Stomach smooth muscle (tissue), 2 donors: ENCODE measurements around the gene DMBT1.

Experiments used
- H3K27ac ChIP-seq: one replicate; pipeline ENCODE4 v1.7.0; 2013; ENCODE audit warnings: mild to moderate bottlenecking, low read length, inconsistent platforms
- H3K27me3 ChIP-seq, 2 donors: one replicate each; pipeline ENCODE4 v1.7.0; 2013; ENCODE audit warnings: low read length in 2 of 2; ENCODE audit not compliant: insufficient read depth in 2 of 2, control insufficient read depth in 1 of 2
- H3K36me3 ChIP-seq, 2 donors: one replicate each; pipeline ENCODE4 v1.7.0; 2013; ENCODE audit warnings: low read length in 2 of 2; ENCODE audit not compliant: control insufficient read depth in 2 of 2, insufficient read depth in 2 of 2
- H3K4me1 ChIP-seq: one replicate; pipeline ENCODE4 v1.7.0; 2013; ENCODE audit warnings: low read length; ENCODE audit not compliant: control insufficient read depth, insufficient read depth
- H3K4me3 ChIP-seq, 2 donors: one replicate each; pipeline ENCODE4 v1.7.0; 2013; ENCODE audit warnings: low read length in 2 of 2
- H3K9ac ChIP-seq, 2 donors: one replicate each; pipeline ENCODE4 v1.7.0; 2013; ENCODE audit warnings: low read length in 2 of 2, mild to moderate bottlenecking in 1 of 2
- H3K9me3 ChIP-seq, 2 donors: one replicate each; pipeline ENCODE4 v1.7.0; 2013; ENCODE audit warnings: low read length in 2 of 2; ENCODE audit not compliant: control insufficient read depth in 2 of 2
- donor health status: healthy.
- donor health status: Pancreatic carcinoma.

Gene DMBT1

DNA sequence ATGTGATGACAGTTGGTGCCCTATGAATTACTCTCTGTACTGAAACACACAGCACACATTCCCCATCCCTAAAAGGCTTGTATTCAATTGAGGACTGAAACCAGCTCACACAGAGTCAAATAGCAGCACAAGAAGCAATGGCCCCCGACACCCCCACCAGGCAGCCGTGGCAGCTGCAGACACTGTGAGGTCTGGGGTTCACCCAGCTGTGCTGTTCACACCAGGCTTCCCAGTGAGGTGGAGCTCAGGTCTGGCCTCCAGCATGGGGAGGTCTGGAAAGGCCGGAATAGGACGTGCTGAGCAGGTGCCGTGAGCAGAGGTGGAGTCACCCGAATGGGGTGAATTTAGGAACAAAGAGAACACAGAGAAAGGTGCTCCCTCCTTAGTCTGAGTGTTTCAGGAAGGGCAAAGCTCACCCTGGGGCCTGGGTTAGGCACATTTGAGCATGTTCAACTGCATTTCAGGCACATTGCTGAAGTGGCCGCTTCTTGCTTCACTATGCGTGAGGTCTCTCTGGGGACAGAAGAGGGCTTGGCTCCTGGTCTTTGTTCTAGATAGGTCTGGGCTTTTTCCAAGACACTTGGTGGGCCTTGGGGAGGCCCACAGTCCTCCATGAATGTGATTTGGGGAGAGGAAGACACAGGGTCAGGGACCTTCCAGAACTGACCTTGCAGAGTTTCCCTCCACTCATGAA lies 97.9 kb downstream of the DMBT1 start:
- H3K27ac ChIP-seq: no peak overlapping the region
- no peak overlapping the region for H3K4me3 ChIP-seq
- no peaks in the 10 kb centered on the region for H3K36me3 ChIP-seq
- H3K9ac ChIP-seq: no peak overlapping the region
- H3K27me3 ChIP-seq: no peaks in the 10 kb centered on the region
- no peaks in the 10 kb centered on the region for H3K9me3 ChIP-seq
- H3K4me1 ChIP-seq: peaks cover 8% of the 10 kb centered on the region

DNA sequence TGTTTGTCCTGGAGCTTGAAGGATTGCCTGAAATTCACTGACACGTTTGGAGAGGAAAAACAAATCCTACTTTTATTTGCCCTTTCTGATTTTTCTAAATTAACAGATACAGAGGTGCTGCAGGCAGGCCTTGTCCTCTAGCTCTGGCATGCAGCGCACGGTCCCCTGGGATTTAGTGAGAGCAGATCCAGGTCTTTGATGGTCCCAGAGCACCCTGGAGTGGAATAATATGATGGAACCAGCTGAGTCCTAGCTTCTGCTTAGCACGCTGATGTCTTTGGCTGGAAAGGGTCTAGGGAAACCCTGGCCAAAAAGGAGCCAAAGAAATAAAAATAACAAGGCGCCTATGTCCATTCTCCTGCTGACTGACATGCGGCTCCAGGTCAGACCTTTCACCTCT lies 98.6 kb downstream of the DMBT1 start:
- Histone ChIP-seq H3K27me3 (no peaks in the 10 kb centered on the region), H3K4me3 (no peak overlapping the region), H3K4me1 (peaks cover 8% of the 10 kb centered on the region), H3K27ac (no peak overlapping the region), H3K9ac (no peak overlapping the region), H3K36me3 (no peaks in the 10 kb centered on the region), H3K9me3 (no peaks in the 10 kb centered on the region)

DNA sequence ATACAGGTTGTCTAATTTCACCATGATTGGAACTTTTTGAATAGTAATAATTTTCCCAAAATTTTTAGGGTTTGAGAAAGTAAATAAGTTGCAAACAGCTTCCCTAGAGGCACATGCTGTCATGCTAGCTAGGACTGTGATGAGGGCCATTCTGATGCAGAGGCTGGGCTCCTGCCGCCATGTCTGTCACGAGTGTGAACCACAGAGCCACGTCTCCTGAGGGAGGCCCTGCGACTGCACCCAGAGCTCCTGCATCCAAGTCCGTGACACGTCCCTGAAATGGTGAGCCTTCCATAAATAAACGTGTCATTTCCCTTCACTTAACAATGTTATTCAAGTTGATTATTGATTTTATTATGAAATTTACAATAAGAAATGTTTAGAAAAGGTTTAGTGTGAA lies 99.1 kb downstream of the DMBT1 start:
- Histone ChIP-seq H3K36me3 (no peaks in the 10 kb centered on the region), H3K4me1 (peaks cover 8% of the 10 kb centered on the region), H3K27me3 (peaks cover 0 to 2% of the 10 kb centered on the region in 2 donors), H3K4me3 (no peak overlapping the region), H3K9me3 (no peaks in the 10 kb centered on the region), H3K9ac (no peak overlapping the region), H3K27ac (no peak overlapping the region)

DNA sequence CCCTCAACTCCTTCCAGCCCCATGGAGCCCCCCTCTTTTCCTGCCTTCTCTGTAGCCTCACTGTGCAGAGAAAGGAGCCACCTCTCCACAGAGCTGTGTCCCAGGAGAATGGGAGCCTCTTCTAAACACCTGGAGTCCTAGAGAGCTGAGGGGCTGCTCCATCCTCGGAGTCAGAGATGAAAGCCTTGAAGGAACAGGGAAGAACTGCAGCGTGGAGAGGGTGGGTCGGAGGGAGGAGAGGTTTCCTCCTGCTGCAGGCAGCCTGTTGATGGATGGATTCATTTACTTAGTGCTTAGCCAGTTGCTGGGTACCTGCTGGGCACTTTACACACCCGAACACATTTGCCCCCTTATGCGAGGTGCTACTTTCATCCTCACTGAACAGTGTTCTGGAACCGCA lies 100.1 kb downstream of the DMBT1 start:
- H3K9ac ChIP-seq: no peak overlapping the region
- H3K9me3 ChIP-seq: no peaks in the 10 kb centered on the region
- H3K4me3 ChIP-seq: no peak overlapping the region
- peaks cover 8% of the 10 kb centered on the region for H3K4me1 ChIP-seq
- H3K36me3 ChIP-seq: no peaks in the 10 kb centered on the region
- peaks cover 0 to 6% of the 10 kb centered on the region in 2 donors for H3K27me3 ChIP-seq
- no peak overlapping the region for H3K27ac ChIP-seq

DNA sequence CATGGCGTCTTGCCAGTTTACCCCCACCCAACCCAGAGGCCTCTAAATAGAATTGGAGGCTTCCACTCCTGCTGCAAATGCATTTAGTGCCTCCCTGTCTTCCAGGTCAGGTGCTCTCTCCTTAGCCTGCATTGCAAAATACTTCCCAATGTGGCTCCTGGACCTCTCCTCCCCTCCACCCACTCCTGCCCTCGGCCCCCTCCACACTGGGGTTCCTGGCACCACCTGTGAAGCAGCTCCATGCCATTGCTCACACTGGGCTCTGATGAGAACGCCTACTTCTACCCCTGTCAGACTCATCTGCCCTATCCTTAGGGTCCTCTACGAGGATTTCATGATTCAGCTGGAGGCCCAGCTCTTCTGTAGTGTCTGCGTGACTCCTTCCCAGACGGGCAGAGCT lies 101.7 kb downstream of the DMBT1 start:
- H3K4me3 ChIP-seq: no peak overlapping the region
- peaks cover 0 to 9% of the 10 kb centered on the region in 2 donors for H3K27me3 ChIP-seq
- H3K27ac ChIP-seq: no peak overlapping the region
- no peak overlapping the region for H3K9ac ChIP-seq
- no peaks in the 10 kb centered on the region for H3K36me3 ChIP-seq
- H3K4me1 ChIP-seq: peaks cover 3% of the 10 kb centered on the region
- no peaks in the 10 kb centered on the region for H3K9me3 ChIP-seq

DNA sequence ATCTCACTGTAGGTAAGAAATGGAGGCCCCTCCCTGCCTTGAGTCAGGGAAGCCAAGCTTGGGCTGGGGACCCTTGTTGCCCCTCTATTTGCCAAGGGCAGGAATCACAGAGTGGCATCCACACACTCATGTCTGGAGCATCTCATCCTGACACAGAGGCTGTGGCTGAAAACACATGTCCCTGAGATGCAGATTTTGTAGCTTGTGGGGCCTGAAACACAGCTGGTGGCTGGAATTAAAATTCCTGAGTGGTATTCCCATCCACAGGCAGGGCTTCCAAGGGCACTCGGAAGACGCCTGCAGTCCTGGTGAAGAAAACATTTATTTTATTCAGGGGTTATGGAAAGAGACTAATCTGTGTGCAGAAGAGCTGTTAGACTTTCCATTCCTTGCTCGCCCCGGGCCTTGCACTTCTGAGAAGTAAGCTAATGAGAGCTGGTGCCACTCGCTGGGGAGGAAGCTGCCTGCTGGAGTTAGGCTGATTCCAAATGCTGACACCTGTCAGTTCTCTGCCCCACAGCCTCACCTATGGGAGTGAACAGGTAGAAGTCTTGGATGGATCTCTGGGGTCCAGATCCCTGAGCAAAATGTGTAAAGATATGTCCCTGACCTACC lies 103.1 kb downstream of the DMBT1 start:
- no peaks in the 10 kb centered on the region for H3K9me3 ChIP-seq
- H3K27me3 ChIP-seq: peaks cover 0 to 9% of the 10 kb centered on the region in 2 donors
- no peak overlapping the region for H3K27ac ChIP-seq
- no peak overlapping the region for H3K9ac ChIP-seq
- no peaks in the 10 kb centered on the region for H3K4me1 ChIP-seq
- H3K36me3 ChIP-seq: no peaks in the 10 kb centered on the region
- H3K4me3 ChIP-seq: no peak overlapping the region

DNA sequence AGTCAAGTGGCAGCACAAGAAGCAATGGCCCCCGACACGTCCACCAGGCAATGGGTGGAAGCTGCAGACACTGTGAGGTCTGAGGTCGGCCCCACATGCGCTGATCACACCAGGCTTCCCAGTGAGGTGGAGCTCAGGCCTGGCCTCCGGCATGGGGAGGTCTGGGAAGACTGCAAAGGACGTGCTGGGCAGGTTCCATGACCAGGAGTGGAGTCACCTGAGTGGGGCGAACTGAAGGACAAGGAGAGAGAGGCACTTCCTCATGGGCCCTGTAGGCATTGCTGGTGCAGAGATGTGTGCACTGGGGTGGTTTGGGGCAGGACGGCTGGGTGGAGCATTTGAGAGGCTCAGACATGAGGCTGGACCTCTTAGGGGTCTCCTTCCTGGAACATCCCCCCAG lies 103.9 kb downstream of the DMBT1 start:
- Histone ChIP-seq H3K27ac (no peak overlapping the region), H3K9me3 (no peaks in the 10 kb centered on the region), H3K4me1 (no peaks in the 10 kb centered on the region), H3K36me3 (no peaks in the 10 kb centered on the region), H3K4me3 (no peak overlapping the region), H3K9ac (no peak overlapping the region), H3K27me3 (peaks cover 0 to 9% of the 10 kb centered on the region in 2 donors)

DNA sequence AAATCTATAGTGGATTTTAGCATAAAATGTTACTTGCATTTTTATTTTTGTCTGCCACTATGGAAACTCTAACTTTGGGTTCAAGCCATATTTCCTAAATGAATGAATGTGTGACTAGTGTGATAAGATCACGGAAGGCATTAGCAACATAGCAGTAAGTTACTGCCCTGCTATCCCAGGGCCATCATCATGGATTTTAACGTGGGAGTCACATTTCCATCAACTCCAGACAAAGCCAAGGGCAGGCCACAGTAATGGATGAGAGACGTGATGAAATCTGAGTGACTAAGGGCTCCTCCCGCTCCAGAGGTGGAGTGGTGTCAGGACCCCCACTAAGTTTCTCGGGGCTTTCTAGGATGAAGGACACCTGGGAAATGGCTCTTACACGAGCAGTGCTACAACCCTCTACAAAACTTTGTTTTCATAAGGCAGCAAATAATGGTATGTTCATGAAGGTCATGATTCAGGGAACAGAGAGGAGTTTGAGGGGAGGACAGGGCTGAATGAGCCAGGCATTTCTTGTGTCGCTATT lies 104.8 kb downstream of the DMBT1 start:
- no peak overlapping the region for H3K27ac ChIP-seq
- no peaks in the 10 kb centered on the region for H3K9me3 ChIP-seq
- no peak overlapping the region for H3K4me3 ChIP-seq
- no peak overlapping the region for H3K9ac ChIP-seq
- no peaks in the 10 kb centered on the region for H3K4me1 ChIP-seq
- no peaks in the 10 kb centered on the region for H3K36me3 ChIP-seq
- H3K27me3 ChIP-seq: peaks cover 0 to 9% of the 10 kb centered on the region in 2 donors

DNA sequence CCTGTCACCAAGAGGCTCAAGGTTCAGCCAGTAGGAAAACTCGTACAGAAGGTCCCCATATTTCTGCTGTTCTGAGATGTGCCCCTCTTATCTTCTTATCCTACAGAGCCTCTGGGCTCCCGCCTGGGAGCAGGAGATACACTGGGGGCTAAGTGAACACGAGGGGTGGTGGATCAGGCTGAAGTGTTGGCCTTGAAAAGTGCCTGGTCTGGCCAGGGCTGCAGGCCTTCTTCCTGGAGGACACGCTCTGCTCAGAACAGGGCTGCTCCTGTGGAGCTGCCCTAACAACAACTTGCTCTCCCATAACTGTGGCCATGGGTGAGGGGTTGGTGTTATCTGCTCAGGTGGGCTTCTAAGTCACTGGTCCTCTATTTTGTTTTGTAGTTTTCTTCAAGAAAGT lies 105.4 kb downstream of the DMBT1 start:
- no peak overlapping the region for H3K9ac ChIP-seq
- H3K27me3 ChIP-seq: peaks cover 0 to 9% of the 10 kb centered on the region in 2 donors
- no peaks in the 10 kb centered on the region for H3K9me3 ChIP-seq
- no peaks in the 10 kb centered on the region for H3K36me3 ChIP-seq
- no peak overlapping the region for H3K27ac ChIP-seq
- no peaks in the 10 kb centered on the region for H3K4me1 ChIP-seq
- no peak overlapping the region for H3K4me3 ChIP-seq

DNA sequence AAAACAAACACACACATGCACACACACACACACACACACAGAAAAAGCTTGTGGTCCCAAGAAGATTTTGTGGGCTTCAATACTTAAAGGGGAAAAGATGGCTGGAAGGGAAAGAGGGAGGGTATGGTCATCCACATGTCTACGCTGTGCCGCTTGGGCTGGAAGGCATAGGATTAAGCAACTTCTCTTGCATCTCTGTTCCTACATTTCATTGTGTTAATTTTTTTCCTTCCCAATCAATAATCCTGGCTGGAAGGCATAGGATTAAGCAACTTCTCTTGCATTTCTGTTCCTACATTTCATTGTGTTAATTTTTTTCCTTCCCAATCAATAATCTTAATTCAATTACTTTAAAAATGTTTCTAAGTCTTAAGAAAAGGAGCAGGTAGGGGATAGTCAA lies 108.5 kb downstream of the DMBT1 start:
- Histone ChIP-seq H3K4me3 (no peak overlapping the region), H3K9ac (no peak overlapping the region), H3K9me3 (no peaks in the 10 kb centered on the region), H3K27ac (no peak overlapping the region), H3K36me3 (no peaks in the 10 kb centered on the region), H3K4me1 (peaks cover 5% of the 10 kb centered on the region), H3K27me3 (peaks cover 0 to 9% of the 10 kb centered on the region in 2 donors)

DNA sequence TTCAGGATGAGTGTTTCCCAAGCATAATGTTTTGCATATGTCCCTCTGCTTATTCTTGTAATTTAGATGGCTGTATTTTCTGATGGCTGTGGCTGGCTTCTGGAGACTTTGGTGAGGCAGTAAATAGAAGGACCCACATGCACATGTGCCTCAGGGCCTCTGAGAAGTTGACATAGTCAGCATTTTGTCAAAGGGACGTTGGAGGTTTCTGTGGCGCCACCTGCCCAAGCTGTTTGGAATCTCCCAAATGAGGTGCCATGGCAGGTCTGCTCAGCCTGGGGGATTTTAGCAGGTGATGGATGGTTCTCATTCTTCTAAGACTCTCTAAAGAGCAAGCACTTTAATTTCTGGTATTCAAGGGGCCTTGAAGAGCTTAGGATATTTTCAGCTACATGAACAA lies 109.3 kb downstream of the DMBT1 start:
- no peak overlapping the region for H3K27ac ChIP-seq

More for the DNA sequence above, 109.3 kb downstream of the DMBT1 start:
- no peak overlapping the region for H3K9ac ChIP-seq
- H3K27me3 ChIP-seq: peaks cover 0 to 7% of the 10 kb centered on the region in 2 donors
- no peaks in the 10 kb centered on the region for H3K36me3 ChIP-seq
- H3K9me3 ChIP-seq: no peaks in the 10 kb centered on the region
- peaks cover 5% of the 10 kb centered on the region for H3K4me1 ChIP-seq
- no peak overlapping the region for H3K4me3 ChIP-seq
